ENCODE data around the gene RPS28.

DNA sequence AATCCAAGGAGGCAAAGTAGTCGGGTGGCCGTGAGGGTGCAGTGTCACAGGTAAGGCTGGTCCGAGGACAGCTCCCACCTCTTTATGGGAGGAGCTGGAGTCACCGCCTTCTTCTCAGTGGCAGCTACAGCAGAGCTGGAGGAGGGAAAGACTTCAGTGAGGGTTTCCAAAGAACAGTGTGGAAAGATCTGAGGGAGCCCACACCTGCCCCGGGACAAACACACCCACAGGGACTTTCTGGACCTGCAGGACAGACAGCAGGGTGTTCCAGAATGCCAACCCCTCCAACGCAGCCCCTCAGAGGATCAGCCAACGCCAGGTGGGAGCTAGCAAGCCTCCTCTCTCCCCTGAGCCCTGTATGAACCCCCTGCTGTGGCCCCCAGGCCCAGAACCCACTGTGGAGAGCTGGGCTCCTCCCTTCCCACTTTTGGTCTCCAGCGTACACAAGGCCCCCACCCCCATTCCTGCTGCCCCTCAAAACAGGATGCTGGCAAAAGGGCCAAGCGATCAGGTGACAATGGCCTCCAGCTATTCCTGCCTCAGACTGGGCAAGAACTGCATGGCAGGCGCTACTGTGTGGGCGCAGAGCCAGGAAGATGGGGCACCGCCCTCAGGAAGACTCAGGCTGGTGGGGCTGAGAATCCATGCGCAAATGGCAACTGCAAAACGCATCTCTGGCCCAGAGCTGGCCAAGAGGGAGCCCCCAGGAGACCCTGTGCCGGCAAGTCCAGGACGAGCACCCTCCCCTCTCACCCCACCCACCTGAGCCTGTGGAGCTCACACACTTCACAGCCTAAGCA, 9.6 kb upstream of the RPS28 start:
- TF ChIP-seq, protein P1, sequence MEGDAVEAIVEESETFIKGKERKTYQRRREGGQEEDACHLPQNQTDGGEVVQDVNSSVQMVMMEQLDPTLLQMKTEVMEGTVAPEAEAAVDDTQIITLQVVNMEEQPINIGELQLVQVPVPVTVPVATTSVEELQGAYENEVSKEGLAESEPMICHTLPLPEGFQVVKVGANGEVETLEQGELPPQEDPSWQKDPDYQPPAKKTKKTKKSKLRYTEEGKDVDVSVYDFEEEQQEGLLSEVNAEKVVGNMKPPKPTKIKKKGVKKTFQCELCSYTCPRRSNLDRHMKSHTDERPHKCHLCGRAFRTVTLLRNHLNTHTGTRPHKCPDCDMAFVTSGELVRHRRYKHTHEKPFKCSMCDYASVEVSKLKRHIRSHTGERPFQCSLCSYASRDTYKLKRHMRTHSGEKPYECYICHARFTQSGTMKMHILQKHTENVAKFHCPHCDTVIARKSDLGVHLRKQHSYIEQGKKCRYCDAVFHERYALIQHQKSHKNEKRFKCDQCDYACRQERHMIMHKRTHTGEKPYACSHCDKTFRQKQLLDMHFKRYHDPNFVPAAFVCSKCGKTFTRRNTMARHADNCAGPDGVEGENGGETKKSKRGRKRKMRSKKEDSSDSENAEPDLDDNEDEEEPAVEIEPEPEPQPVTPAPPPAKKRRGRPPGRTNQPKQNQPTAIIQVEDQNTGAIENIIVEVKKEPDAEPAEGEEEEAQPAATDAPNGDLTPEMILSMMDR (IDR thresholded peaks at IDR 0.05) = no peak
- TF ChIP-seq POLR2A (IDR thresholded peaks at IDR 0.05) = no peak
